ENCODE data around the gene SDK1.

Gene SDK1

GRCh38 chr7:3953133-3953532 is 652.1 kb downstream of the SDK1 start:
- no peaks in the 10 kb centered on the region for H3K9me3 ChIP-seq (ENCODE audit: control insufficient read depth, insufficient read depth, low read depth, low read length)
- H3K36me3 ChIP-seq (ENCODE audit: control insufficient read depth in 2 of 2, insufficient read depth in 1 of 2, low read length in 2 of 2) = no peaks in the 10 kb centered on the region
- ChIA-PET POLR2A (no interaction called here), CTCF (no interaction called here)
- no peaks in the 10 kb centered on the region for H3K4me1 ChIP-seq (ENCODE audit: control insufficient read depth, insufficient read depth, low read length)
- no peak overlapping the region for H3K27ac ChIP-seq (ENCODE audit: extremely low read depth, low read depth, low read length)
- TF ChIP-seq ZNF449 (tag by site-specific recombination; IDR thresholded peaks at IDR 0.05) (no peak), ZNF510 (tag by site-specific recombination; IDR thresholded peaks at IDR 0.05; ENCODE audit: insufficient replicate concordance) (no peak), ZXDB (tag by site-specific recombination; IDR thresholded peaks at IDR 0.05) (no peak)
- no peak overlapping the region for H3K4me3 ChIP-seq (ENCODE audit: low read depth, low read length)

GRCh38 chr7:3953946-3954345 is 652.9 kb downstream of the SDK1 start:
- Histone ChIP-seq H3K4me3 (ENCODE audit: low read depth, low read length) (no peak overlapping the region), H3K9me3 (ENCODE audit: control insufficient read depth, insufficient read depth, low read depth, low read length) (no peaks in the 10 kb centered on the region), H3K27ac (ENCODE audit: extremely low read depth, low read depth, low read length) (no peak overlapping the region), H3K36me3 (ENCODE audit: control insufficient read depth in 2 of 2, insufficient read depth in 1 of 2, low read length in 2 of 2) (no peaks in the 10 kb centered on the region), H3K4me1 (ENCODE audit: control insufficient read depth, insufficient read depth, low read length) (no peaks in the 10 kb centered on the region)
- CTCF ChIA-PET = interaction anchor here (0.6 kb wide), 1 partner anchor 702 kb away, joined by 3 read pairs; no protein-coding TSS in a partner anchor
- POLR2A ChIA-PET = no interaction called here
- TF ChIP-seq ZNF692 (tag by site-specific recombination; IDR thresholded peaks at IDR 0.05) (no peak), ZSCAN23 (tag by site-specific recombination; IDR thresholded peaks at IDR 0.05) (no peak)

- H3K9me3 ChIP-seq (ENCODE audit: control insufficient read depth, insufficient read depth, low read depth, low read length) = no peaks in the 10 kb centered on the region
- no peaks in the 10 kb centered on the region for H3K4me1 ChIP-seq (ENCODE audit: control insufficient read depth, insufficient read depth, low read length)
- ChIA-PET POLR2A (no interaction called here), CTCF (interaction anchor here (0.6 kb wide), 1 partner anchor 24 kb away, joined by 3 read pairs; no protein-coding TSS in a partner anchor)
- no peak overlapping the region for H3K4me3 ChIP-seq (ENCODE audit: low read depth, low read length)
- no peak overlapping the region for H3K27ac ChIP-seq (ENCODE audit: extremely low read depth, low read depth, low read length)
- TF ChIP-seq MYNN (tag by site-specific recombination; IDR thresholded peaks at IDR 0.05; ENCODE audit: borderline replicate concordance) = no peak
- TF ChIP-seq ZNF148 (tag by site-specific recombination; IDR thresholded peaks at IDR 0.05; ENCODE audit: borderline replicate concordance) = no peak
- TF ChIP-seq ZBTB1 (tag by site-specific recombination; IDR thresholded peaks at IDR 0.05) = no peak
- no peak for TF ChIP-seq GLI2 (tag by site-specific recombination; IDR thresholded peaks at IDR 0.05; ENCODE audit: borderline replicate concordance, low read depth)
- no peaks in the 10 kb centered on the region for H3K36me3 ChIP-seq (ENCODE audit: control insufficient read depth in 2 of 2, insufficient read depth in 1 of 2, low read length in 2 of 2)
These were observed 654.0 kb downstream of the SDK1 start for GRCh38 chr7:3955026-3955425.

- no peaks in the 10 kb centered on the region for H3K9me3 ChIP-seq (ENCODE audit: control insufficient read depth, insufficient read depth, low read depth, low read length)
- no peak overlapping the region for H3K27ac ChIP-seq (ENCODE audit: extremely low read depth, low read depth, low read length)
- CTCF ChIA-PET = interaction anchor here (0.6 to 0.7 kb wide), 3 partner anchors 23 to 744 kb away, joined by 3 read pairs; no protein-coding TSS in a partner anchor
- H3K4me1 ChIP-seq (ENCODE audit: control insufficient read depth, insufficient read depth, low read length) = no peaks in the 10 kb centered on the region
- H3K4me3 ChIP-seq (ENCODE audit: low read depth, low read length) = no peak overlapping the region
- POLR2A ChIA-PET = no interaction called here
- TF ChIP-seq ZNF677 (tag by site-specific recombination; IDR thresholded peaks at IDR 0.05) = no peak
- TF ChIP-seq ZNF112 (tag by site-specific recombination; IDR thresholded peaks at IDR 0.05) = no peak
- TF ChIP-seq ZNF48 (tag by site-specific recombination; IDR thresholded peaks at IDR 0.05) = no peak
- TF ChIP-seq ZNF341 (tag by site-specific recombination; IDR thresholded peaks at IDR 0.05; ENCODE audit: low read depth) = no peak
- TF ChIP-seq MYNN (tag by site-specific recombination; IDR thresholded peaks at IDR 0.05; ENCODE audit: borderline replicate concordance) = no peak
- TF ChIP-seq ZNF350 (tag by site-specific recombination; IDR thresholded peaks at IDR 0.05) = no peak
- TF ChIP-seq ZFP37 (tag by site-specific recombination; IDR thresholded peaks at IDR 0.05) = no peak
- TF ChIP-seq ZNF707 (tag by site-specific recombination; IDR thresholded peaks at IDR 0.05) = no peak
- H3K36me3 ChIP-seq (ENCODE audit: control insufficient read depth in 2 of 2, insufficient read depth in 1 of 2, low read length in 2 of 2) = no peaks in the 10 kb centered on the region
These were observed 655.0 kb downstream of the SDK1 start for GRCh38 chr7:3955751-3956696.

Measured in HEK293 (cell line).